ENCODE measurements around the gene GPR161.

The GPR161 gene

DNA sequence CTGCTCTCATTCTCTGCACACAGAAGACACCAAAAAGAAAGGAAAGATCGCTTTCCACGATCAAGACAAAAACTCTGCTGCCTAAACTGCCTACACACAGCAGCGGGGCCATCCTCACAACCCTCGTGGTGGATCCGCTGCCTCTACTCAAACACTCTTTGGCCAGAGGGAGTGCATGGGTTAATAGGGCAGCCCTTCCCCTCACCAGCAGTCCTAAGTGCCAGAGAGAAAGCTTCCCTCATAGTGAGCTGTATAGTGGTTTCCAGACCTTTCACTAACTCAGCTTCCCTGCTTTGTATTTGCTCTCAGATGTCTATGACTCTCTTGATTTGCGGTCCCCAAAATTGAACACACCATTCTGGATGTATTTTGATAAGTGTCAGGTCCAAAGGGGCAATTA lies 30.9 kb downstream of the GPR161 start:
- DNase-seq: no peak

DNA sequence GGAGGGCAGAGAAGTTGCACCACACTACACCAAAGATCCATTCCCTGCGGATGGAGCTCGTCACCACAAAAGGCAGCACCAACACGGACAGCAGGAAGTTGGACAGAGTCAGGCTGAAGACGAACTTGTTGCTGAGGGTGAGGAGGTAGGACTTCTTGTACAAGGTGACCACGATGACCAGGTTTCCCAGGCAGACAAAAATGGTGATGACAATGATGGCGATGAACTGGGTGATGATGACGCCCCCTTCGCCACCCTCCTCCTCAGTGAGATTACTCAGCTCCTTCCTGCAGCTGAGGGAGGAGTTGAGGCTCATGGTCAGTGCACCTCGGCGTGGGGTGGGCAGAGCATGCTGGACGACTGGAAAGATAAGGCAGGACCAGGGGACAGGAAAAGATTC lies 32.2 kb downstream of the GPR161 start:
- no peak for DNase-seq

DNA sequence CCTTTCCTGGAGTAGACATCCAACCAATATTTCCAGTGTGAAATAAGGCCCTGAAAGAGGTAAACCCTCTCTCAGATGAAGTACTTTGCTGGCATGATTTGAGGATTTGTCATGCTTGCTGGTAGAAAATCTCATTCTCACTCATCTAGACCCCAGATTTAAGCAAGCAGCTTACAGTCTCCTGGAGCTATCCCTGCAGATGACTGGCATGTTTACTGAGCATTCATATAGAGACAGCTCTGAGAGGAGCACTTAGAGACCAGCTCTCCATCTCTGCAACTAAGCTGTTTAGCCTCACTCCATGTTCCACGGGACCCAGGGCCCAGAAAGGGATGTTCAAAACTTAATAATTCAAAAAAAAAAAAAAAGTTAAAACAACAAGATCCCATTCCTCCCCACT lies 34.2 kb downstream of the GPR161 start:
- no peak for DNase-seq

DNA sequence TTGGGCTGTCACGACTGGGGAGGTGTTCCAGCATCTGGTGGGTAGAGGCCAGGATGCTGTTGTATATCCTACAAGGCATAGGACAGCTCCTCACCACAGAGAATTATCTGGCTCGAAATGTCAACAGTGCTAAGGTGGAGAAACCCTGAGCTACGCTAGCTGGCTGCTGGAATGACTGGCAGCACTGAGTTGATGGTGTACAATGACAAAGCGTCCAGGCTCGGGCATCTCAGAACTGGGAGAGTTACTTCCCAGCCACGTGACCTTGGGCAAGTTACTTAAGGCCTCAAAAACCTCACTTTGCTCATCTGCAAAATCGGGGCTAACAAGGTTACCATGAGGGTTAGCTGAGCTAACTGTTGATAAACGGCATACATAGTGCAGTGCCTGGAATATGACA lies 35.4 kb downstream of the GPR161 start:
- no peak for DNase-seq

DNA sequence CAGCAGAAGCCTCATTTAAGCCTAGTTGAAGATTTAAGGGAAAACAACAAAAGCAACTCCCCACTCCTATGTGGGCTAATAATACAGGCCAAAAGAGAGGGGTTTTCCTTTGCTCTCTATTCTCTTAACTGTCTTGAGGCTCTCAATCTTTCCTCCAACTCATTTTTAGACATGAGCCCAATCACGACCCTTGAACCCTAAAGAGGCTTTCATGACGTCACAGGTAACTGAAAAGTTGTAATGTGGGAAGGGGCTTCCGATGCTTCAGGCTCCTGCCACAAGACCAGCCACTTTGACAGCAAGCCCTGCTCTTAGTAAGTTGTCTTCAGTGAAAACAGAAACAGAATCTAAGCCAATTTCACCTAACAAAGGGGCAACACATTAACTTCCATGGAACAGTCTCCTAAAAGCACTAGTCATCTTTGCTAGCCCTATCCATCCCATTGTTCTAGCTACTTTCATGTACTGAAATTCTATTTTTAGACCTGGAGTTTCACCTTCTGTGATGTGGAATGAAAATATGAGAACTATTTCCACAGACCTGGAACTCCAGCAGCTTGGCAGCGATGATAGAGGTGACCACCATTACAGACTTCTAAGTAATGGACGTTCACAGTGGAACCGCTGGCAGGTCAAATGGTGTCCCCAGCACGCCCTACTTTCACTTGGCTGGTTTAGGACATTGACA lies 36.3 kb downstream of the GPR161 start:
- DNase-seq: no peak

DNA sequence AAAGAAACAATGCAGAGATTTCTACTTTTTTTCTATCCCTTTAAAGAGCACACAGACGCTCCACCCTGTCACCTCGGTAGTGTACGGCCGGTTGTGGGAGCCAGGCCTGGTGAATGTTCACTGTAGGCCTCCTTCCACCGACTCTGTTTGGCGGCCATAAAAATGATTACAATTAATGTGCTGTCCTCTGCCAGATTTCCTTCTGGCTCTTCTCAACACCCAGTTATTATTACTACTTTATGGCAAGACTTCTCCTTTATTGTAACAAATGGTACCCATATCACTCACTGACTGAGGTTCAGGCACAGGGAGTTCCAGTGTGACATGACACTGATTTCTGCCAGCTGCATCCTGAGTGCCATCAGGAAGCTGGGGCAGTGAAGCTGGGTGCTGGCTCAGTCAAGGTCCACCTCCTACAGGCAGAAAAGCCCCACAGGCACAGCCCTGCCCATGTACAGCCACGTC lies 37.4 kb downstream of the GPR161 start:
- DNase-seq: no peak

DNA sequence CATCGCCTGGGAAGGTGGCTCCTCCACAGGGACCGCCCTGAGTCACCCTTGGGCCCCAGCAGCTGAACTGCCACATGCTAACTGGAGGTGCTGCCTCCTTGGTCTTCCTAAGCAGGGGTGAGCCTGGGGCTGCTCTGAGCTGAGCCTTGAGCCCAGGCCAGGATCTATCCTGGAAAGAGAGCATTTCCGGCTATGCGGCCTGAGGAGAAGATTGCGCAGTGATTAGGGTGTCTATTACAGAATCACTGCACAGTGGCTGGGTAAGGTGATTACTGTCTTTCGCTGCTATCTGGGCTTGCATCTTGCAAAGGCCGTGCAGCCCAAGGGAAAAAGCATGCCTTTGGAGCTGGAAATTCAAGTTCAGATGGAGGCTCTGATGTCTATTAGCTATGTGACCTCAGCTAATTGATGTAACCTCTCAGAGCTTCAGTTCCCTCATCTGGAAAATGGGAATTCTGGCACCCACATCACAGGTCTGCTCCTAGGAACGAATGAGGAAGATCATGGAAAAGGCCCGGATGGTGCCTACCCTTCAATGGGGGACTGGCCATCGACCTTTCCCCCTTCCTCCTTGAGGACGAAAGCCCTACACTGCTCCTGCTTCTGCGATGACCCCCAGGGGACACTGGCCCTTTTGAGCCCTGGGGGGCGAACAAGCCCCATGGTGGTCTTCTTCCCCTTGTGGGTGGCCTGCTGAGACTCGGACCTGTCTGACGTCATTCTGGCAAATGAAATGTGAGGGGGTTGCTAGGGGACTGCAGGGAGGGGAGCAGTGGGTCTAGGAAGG lies 38.0 kb downstream of the GPR161 start:
- DNase-seq: no peak

DNA sequence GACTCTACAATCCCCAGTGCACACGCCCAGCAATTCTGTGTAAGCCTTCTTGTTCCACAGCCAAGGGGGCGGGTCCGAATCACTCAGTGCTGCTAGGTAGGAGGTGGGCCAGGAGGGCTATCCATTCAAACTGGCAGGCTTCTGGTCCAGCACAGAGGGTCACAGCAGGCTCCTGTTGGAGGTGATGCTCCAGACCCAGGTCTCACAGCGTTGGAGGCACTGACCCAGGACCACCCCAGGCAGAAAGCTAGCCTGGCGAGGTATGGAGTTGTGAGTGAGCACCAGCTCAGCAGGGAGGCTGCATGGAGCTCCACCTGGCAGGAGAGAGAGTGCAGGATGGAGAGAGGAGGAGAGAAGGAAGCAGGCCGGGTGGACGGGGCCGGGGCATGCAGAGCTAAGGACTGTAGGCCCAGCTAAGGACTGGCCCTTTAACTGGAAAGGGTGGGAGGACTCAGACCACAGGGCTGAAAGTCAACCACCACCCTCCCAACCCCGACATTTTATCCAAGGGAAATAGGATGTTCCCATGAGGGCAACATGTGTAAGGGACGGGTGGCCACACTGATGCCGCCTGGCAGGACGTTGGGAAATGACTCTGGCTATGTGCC lies 38.7 kb downstream of the GPR161 start:
- no peak for DNase-seq

DNA sequence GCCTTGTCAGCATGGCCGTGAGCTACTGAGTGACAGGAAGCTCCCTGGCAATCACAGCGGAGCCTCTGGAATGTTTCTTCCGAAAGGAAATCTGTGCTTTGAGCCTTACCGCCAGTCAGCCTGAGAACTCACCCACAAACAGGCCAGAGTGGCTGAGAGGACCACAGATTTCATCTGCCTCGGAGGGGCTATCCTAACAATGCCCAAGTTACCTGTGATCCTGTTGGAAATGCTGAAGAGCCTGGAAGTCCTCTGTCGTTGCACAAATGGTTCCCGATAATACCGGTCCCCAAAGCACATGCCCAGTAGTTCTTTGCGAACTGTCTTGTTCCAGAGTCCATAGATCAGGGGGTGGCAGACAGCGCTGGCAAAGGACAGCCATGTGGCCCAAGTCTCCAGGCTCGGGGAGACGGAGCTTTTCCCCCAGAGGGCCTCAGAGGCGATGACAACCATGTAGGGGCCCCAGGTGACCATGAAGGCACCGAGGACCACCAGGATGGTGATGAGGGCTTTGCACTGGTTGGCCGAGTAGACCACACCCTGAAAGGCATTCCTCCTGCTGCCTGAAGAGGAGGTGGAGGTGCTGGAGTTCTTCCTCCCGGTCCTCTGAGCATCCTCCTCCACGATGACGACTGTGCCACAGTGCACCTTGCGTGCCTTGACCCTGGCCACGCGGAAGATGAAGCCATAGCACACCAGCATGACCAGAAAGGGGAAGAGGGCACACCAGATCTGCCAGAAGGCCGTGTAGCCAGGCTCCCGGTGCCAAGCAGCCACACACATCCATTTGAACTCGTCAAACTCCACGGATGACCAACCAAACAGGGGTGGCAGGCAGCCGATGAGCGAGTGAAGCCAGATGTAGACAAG lies 40.2 kb downstream of the GPR161 start:
- no peak for DNase-seq

DNA sequence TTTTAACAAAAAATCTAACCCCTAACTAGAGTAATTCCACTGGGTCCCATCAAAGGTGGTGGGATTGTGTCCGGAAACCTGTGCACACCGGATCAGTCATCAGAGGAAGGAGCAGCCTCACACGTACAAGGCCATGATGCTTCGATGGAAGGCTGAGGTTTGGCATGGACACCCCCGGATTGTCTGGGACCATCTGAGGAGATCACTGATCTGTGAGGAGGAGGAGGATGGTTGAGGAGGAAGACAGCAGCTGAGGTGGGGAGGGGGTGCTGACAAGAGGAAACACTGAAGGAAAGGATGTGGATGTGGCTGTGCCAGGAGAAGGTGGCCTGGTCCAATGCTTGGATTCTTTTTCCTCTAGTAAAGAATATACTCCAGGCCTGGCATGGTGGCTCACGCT lies 41.3 kb downstream of the GPR161 start:
- DNase-seq: no peak

DNA sequence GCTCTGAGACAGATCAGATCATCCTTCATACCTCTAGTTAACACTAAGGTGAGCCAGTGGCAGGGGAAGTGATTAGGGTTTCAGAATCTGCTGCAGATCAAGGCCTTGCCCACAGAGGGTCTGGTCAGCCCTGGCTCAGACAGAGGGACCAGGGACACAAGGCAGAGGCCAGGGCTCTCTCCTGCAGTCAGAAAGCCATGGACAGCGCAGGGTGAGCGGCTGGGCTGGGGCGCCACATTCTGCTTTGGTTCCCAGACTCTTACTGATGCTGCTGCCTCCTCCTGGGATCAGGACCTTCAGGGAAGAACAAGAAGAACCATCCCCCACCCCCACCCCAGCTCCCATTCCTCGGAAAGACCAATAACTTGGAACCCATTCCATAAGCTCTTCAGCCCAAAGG lies 43.1 kb downstream of the GPR161 start:
- DNase-seq: no peak

DNA sequence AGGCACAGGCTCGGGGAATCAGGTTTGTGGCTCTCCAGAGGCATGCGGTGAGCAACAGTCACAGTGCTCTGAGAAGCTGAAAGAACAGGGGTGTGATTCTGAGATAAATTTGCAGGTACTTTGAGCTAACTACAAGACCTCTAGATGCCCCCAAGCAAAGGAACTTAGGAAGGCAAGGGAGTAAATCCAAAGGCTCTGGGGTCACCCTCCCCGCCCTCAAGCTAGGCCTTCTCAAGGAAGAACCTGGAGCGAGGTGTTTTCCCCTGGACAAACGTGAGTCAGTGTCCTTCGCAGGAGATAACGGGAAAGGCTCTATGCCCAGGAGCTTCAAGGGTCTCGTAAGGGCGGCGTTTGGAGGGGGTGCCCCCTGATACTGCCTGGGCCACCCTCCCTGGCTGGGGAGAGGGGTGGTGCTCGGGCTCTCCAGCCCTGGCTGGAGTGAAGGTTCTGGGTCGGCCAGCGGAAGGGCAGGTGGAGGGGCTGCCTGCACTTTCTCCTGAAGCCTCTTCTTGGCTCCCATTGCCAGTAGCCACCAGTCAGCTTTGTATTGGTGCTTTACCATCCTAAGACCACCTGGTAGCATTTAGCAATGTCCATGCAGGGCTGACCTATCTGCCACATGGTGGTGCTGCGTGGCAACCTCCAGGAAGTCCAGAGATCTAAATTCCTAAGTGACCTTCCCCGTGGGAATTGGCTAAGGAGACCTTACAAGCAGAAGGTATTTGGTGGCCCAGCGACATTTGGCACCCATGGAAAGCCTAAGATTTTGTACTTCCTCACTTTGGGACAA lies 44.0 kb downstream of the GPR161 start:
- peak in 1 of 2 experiments; percentile 55 for DNase-seq

DNA sequence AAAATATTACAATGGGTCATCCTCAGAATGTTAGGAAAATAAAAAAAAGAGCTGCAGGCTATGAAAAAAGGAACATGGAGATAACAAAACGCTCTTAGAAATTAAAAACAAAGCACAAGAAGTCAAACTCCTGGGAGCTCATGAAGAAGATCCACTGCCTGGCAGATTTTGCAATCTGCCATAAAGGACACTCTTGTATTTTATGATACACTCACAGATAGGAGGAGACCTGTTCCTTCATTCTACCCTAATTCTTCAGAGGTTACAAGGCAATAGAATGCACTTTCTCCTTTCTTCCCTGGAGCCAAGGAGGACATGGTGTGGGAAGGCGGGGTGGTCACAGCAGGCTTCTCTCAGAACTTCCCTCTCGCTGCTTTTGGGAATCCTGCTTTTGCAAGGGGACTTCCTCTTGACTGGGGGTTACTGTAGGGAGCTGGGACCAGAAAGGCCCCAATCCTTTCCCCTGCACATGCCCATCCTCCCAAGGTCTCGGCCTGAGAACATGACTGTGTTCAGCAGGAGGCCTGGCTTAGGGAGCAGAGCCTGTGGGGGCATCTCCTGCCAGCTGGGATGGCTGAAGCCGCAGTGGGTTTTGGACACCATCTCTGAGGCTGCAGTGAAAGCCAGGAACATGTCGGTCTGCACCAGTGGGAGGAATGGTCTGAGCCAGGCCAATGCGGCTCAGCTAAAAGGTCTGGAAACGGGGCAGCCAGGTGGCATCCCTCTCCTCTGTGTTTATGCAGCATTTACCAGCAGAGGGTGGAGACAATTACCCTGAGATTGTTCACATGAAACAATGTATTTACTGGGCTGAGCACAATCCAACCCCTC lies 44.8 kb downstream of the GPR161 start:
- no peak for DNase-seq

DNA sequence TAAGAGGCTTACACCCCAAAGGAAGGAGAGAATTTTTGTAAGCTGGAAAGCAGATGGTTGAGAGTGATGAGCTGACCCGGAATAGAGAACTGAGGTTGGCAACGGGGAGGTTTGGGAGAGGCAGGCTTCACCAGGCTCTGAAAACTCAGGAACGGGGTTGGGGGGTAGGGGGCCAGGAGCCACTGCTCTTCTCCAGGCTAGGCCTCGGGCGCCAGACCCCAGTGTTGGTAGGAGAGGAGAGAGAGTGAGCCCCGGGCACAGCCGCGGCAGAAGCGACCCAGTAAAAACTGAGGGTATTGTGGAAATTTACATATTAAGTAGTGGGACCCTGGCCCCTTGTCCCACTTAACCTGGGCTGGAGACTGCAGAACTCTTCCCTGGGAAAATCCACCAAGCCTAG lies 45.7 kb downstream of the GPR161 start:
- no peak for DNase-seq

DNA sequence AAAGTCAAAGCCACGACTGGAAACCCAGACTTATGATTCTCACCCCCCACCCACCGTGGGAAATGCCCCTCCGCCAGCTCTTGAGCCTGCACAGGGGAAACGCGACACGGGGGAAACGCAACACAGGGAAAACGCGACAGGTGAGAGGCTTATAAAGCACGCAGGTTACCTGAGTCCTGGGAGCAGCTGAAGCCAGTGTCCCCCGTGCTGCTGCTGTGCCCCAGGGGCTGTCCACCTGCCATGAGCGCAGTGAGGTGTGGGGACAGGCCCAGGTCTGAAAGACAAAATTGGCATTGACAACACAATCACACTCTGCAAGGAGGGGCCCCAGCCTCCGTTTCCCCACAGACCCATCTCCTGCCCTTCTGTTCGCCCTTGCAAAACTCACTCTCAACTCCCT lies 46.3 kb downstream of the GPR161 start:
- no peak for DNase-seq

DNA sequence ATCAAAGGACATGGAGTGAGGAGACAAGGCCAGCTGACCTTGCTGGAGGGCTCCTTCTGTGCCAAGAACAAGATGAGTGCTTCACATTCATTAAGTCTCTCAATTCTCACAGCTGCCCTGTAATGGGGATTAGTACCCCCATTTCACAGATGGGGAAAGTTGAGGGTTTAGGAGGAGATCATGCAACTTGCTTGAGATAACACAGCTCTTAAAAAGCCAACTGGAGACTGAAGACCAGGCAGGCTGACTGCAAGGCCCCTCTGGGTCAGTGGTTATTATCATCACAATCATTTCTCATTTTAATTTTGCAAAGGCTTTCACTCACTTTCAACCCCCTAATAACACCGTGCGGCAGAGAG lies 46.8 kb downstream of the GPR161 start:
- DNase-seq: no peak

DNA sequence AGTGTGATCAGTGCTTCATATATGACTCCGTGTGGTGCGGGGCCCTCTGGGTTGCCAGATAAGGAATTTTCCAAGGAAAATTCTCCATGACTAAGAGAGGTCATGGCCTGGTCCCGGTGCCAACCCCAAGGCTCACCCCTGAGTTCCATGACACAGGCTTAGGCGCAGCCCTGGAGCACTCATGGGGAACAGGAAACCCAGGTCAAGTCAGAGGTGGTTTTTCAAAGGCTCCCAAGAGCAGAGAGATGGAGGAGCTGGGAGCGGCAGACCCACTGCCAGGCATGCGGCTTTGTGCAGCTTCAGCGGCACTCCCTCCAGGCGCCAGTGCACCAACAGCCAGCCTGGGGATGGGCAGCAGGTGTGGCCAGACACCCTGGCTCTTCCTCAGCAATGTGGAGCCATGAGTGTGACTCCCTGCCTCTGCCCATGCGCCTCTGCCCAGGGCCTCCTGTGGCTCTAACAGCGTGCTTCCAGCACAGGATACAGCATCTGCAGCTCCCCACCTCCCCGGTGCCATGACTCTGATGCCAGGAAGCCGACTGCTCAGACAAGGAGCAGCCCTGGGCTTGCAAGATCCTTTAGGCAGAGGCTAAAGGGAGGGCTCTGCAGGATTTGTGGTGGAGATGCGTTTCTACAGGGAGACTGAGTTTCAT lies 47.3 kb downstream of the GPR161 start:
- no peak for DNase-seq

DNA sequence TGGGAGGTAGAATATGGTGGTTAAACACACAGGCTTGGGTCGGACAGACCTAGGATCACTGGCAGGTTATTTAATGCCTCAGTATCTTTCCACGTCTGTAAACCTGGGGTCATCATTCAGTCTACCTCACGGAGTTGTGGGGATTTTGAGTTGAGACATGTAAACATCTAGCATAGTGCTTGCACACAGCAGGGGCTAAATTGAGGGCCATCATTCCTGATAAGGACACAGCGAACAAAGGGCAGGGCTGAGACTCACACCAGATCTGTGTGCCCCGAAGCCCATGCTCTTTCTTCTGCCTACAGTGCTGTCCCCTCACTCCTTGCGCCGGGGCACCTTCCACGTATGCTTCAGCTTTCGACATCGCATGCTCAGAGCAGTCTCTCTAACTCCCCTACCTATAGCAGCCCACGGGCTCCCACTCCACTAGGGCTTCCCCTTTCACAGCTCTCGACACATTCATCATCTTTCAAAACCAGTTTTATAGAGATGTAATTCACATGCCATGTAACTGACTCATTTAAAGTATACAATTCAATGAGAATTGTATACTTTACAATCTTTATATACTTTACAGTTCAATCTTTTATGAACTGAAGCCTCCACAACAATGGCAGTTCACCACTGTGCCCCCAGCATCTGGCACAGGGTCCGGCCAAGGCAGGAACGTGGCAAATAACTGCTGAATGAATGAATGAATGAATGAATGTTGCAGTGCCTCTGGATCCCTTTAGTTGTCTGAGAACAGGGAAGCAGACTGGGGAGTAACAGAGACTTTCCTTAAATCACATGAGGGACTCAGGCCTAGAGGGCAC lies 48.0 kb downstream of the GPR161 start:
- DNase-seq: no peak

DNA sequence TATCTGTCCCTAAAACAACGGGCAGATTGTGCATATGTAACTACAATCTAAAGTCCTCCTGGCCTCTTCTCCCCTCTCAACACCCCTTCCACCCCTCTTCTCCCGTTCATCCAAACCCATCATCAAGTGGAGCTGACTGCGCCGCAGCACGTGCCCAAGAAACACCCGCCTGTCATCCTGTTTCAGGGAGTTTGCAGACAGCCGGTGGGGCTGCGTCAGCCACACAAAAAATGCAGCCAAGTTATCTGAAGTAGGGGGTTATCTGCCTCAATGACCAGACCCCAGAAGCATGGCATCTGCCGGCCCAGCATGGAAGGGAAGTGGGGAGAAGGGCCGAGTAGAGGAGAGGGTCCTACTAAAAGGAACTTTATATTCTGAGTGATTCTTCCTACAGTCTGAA lies 49.0 kb downstream of the GPR161 start:
- no peak for DNase-seq

DNA sequence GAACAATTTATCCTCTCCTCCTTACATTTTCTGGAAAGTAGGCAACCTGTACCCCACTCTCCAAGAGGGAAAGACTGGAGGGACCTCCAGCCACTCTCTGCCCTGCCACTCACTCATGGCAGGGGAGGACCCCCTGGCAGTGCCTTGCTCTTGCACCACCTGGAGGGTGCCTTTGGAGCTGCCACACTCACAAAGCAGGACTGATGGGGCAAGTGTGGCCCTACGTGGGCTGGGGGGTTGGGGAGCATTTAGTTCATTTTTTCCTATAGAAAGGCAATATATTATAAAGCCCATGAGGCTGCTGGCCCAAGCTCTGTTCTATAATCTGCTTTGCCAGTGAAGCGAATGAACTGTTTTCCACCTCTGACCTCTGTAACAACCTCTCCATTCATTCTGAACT lies 50.3 kb downstream of the GPR161 start:
- no peak for DNase-seq
